ENCODE data around the gene ZNF207. TPM values are rescaled to one million over a fixed set of nuclear protein-coding genes. Genes with fewer than 3 reads are reported as not detected.

Gene ZNF207
- total RNA-seq (2022; extraction: Qiagen RNA extraction; ENCODE audit: low read depth) = 198 to 256 TPM (median 242 TPM) in 5 replicates

GRCh38 chr17:32349854-32350665, at the start of gene ZNF207:
Gene ZNF207, plus strand, starts transcription at chr17:32350157. Its CDS starts 129 bp downstream, at chr17:32350286.

GRCh38 chr17:32341857-32342602, 7.9 kb upstream of the ZNF207 start, which contains the start of gene C17orf75:
Gene C17orf75, minus strand, starts transcription at chr17:32342173. Its CDS starts 34 bp downstream, at chr17:32342139.

Other genes with a start within 250 kb of the ZNF207 start
- gene RHOT1, start 207.7 kb upstream of the ZNF207 start, total RNA-seq (2022; extraction: Qiagen RNA extraction; ENCODE audit: low read depth) = 11.6 to 26.0 TPM (median 25.5 TPM) in 5 replicates
- gene RHBDL3, start 84.3 kb upstream of the ZNF207 start, total RNA-seq (2022; extraction: Qiagen RNA extraction; ENCODE audit: low read depth) = 2.9 to 5.2 TPM (median 4.6 TPM) in 5 replicates
- 23.0 to 32.7 TPM (median 30.2 TPM) in 5 replicates for gene C17orf75, start 8.0 kb upstream of the ZNF207 start, total RNA-seq (2022; extraction: Qiagen RNA extraction; ENCODE audit: low read depth)
- gene PSMD11, start 94.4 kb downstream of the ZNF207 start, total RNA-seq (2022; extraction: Qiagen RNA extraction; ENCODE audit: low read depth) = 176 to 265 TPM (median 210 TPM) in 5 replicates
- 2.7 to 3.5 TPM (median 3.3 TPM) in 5 replicates for gene CDK5R1, start 136.8 kb downstream of the ZNF207 start, total RNA-seq (2022; extraction: Qiagen RNA extraction; ENCODE audit: low read depth)